ENCODE measurements around the gene SND1.

The SND1 gene

GRCh38 chr7:127872122-127872521 is 220.1 kb downstream of the SND1 start:
- no peak for DNase-seq (ENCODE audit: low read depth)

GRCh38 chr7:127873151-127873550 is 221.2 kb downstream of the SND1 start:
- no peak for DNase-seq (ENCODE audit: low read depth)

GRCh38 chr7:127873715-127874636 is 222.0 kb downstream of the SND1 start:
- DNase-seq (ENCODE audit: low read depth) = no peak

GRCh38 chr7:127874951-127875608 is 223.1 kb downstream of the SND1 start:
- DNase-seq (ENCODE audit: low read depth) = no peak

GRCh38 chr7:127876393-127876792 is 224.4 kb downstream of the SND1 start:
- DNase-seq (ENCODE audit: low read depth) = no peak

- no peak for DNase-seq (ENCODE audit: low read depth)
Observed at GRCh38 chr7:127877951-127878350, 226.0 kb downstream of the SND1 start.

GRCh38 chr7:127878791-127879190 is 226.8 kb downstream of the SND1 start:
- no peak for DNase-seq (ENCODE audit: low read depth)

GRCh38 chr7:127879436-127879835 is 227.4 kb downstream of the SND1 start:
- DNase-seq (ENCODE audit: low read depth) = no peak

- no peak for DNase-seq (ENCODE audit: low read depth)
Observed at GRCh38 chr7:127879942-127880341, 227.9 kb downstream of the SND1 start.

- no peak for DNase-seq (ENCODE audit: low read depth)
Observed at GRCh38 chr7:127880454-127880853, 228.5 kb downstream of the SND1 start.

- no peak for DNase-seq (ENCODE audit: low read depth)
Observed at GRCh38 chr7:127881564-127881963, 229.6 kb downstream of the SND1 start.

- DNase-seq (ENCODE audit: low read depth) = no peak
Observed at GRCh38 chr7:127882313-127882920, 230.4 kb downstream of the SND1 start.

GRCh38 chr7:127884066-127884559 is 232.1 kb downstream of the SND1 start:
- DNase-seq (ENCODE audit: low read depth) = no peak

- no peak for DNase-seq (ENCODE audit: low read depth)
Observed at GRCh38 chr7:127885222-127885772, 233.3 kb downstream of the SND1 start.

- no peak for DNase-seq (ENCODE audit: low read depth)
Observed at GRCh38 chr7:127885843-127886242, 233.8 kb downstream of the SND1 start.

- no peak for DNase-seq (ENCODE audit: low read depth)
Observed at GRCh38 chr7:127886248-127886647, 234.3 kb downstream of the SND1 start.

GRCh38 chr7:127887096-127887495 is 235.1 kb downstream of the SND1 start:
- no peak for DNase-seq (ENCODE audit: low read depth)

- no peak for DNase-seq (ENCODE audit: low read depth)
Observed at GRCh38 chr7:127887631-127888030, 235.6 kb downstream of the SND1 start.

GRCh38 chr7:127888411-127888810 is 236.4 kb downstream of the SND1 start:
- DNase-seq (ENCODE audit: low read depth) = no peak

GRCh38 chr7:127888825-127889224 is 236.8 kb downstream of the SND1 start:
- no peak for DNase-seq (ENCODE audit: low read depth)

GRCh38 chr7:127889677-127890076 is 237.7 kb downstream of the SND1 start:
- no peak for DNase-seq (ENCODE audit: low read depth)

GRCh38 chr7:127890726-127891125 is 238.7 kb downstream of the SND1 start:
- no peak for DNase-seq (ENCODE audit: low read depth)

Measured in stimulated activated CD8-positive, alpha-beta memory T cell treated with anti-CD3 and anti-CD28 coated beads, Interleukin-12 subunit alpha, Interleukin-12 subunit beta, amount 100 ng/mL, for 1 hour (primary cell).